GM12875 (cell line): ENCODE results near the gene QSOX1.

Source experiments
- H3K4me3 ChIP-seq: one replicate; pipeline ENCODE4 v1.5.1; 2011; ENCODE audit warnings: low read depth, low read length, control low read depth
- TF ChIP-seq, protein P1 (sequence below): IDR thresholded peaks from 2 replicates; pipeline ENCODE4 v1.5.1; 2011; ENCODE audit warnings: low read depth, mild to moderate bottlenecking, control low read depth, inconsistent platforms, low read length, moderate library complexity, borderline replicate concordance; ENCODE audit not compliant: insufficient read depth

QSOX1 gene

DNA sequence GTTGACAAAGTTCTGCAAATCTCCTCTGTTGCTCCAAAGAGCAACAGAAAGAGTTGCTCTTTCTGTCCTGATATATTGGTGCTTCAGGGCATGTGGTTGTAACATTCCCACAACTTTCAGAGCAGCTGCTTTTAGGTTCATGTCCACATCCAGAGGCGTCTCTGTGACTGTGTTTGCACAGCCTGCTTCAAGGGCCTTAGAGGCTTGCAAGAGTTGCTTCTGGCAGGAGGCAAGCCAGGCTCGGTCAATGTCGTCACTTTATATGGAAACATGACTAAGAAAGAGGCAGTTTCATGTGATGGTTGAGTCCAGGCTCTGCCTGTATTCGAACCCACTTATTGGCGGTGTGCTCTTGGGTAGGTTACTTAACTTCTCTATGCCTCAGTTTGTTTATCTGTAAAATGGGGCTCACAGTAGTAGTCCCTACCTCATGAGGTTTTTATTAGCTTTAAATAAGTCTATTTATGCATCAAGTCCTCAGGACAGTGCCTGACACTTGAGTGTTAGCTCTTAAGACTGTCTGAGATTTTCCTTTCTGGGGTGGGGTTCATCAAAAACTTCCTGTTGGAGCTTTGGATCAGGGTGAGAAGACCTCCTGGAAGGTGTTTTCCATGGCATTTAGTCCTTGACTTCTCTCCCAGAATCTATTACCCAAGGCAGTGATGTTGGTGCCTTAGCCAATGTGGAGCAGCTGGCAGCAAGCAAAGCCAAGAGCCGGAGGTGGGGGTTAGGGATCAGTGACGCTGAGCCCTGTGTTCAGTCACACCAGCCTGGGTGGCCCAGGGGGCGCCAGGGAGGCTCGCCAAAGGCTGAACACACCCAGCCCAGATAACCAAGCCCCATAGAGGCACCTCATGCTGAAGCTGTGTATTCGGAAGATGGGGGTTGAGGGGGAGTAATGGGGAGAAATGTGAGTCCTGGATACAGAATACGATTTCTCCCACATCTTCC is 94.3 kb downstream of the QSOX1 start:
- TF ChIP-seq, protein P1, sequence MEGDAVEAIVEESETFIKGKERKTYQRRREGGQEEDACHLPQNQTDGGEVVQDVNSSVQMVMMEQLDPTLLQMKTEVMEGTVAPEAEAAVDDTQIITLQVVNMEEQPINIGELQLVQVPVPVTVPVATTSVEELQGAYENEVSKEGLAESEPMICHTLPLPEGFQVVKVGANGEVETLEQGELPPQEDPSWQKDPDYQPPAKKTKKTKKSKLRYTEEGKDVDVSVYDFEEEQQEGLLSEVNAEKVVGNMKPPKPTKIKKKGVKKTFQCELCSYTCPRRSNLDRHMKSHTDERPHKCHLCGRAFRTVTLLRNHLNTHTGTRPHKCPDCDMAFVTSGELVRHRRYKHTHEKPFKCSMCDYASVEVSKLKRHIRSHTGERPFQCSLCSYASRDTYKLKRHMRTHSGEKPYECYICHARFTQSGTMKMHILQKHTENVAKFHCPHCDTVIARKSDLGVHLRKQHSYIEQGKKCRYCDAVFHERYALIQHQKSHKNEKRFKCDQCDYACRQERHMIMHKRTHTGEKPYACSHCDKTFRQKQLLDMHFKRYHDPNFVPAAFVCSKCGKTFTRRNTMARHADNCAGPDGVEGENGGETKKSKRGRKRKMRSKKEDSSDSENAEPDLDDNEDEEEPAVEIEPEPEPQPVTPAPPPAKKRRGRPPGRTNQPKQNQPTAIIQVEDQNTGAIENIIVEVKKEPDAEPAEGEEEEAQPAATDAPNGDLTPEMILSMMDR, result peak; percentile 23; the same call in 1 of the 2 replicates
- no peak overlapping the region for H3K4me3 ChIP-seq

DNA sequence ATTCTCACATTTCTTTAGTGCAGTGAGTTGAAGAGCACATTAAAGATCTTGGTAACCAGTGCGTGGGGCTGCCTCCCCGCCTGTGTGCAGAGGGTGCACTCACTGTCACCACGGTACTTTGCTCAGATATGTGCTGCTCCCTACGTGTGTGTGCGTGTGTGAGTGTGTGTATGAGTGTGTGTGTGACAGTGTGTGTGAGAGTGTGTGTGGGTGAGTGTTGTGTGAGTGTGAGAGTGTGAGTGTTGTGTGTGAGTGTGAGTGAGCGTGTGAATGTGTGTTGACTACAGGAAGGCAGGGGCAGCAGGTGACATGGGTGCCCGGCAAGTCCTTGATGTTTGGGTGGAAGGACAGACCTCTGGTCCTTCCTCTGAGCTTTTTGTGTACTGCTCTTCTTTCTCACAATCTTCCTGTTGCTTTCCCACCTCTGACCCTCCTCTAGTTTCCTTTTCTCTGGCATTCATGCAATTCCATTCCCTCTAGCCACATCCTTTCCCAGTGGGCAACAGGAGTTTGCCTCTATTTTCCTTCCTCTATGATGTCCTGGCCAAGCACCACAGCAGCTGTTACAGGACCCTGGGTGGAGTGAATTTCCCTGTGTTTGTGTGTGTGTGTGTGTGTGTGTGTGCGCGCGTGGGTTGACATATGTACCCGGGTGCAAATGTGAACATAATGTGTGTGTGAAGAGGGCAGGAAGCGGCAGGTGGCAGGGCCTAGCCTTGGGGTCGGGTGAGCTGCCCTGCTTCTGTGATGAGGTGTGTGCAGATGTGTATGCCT is 95.2 kb downstream of the QSOX1 start:
- TF ChIP-seq, protein P1, result no peak

DNA sequence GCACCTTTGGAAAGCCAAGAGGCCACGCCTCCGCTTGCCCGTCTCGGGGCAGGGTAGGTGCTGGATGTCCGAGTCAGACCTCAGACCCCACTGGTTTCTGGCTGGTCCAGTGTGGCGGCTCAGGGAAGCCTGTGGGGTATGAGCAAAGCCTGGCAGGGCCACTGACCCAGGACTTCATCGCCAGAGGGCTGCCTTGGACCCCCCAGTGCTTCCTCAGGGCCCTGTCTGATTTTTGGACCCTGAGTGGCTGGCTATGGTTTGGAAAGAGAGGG is 95.8 kb downstream of the QSOX1 start:
- no peak overlapping the region for H3K4me3 ChIP-seq
- TF ChIP-seq, protein P1, result no peak

More for the DNA sequence above, 95.2 kb downstream of the QSOX1 start:
- no peak overlapping the region for H3K4me3 ChIP-seq

DNA sequence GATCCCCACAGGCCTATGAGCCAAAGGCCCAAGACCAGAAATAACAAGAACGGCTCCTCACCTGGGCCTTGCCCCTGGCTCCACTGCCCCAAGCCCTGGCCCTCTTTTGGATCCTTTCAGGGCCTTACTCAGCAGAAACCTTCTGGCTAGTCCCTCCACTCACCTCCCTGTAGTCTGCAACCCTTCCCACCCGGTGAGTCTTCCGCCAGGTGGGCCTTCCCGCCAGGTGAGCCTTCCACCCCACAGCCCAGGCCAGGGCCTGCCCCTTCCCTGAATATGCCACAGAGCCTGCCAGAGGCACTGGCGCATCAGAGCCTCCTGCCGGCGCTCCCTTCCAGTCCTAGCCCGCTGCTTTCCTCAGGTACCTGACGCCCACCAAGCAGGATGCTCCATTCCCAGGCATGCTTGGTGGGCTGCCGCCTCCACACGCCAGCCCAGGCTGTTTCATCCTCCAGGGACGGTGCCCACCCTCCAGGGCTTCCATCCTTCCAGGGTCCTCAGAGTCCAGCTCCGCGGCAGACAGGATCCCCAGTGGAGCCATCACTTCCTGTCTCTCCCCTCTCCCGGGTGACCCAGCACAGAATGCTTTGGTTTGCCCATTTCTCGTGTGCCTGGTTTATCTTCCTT is 96.3 kb downstream of the QSOX1 start:
- TF ChIP-seq, protein P1, result no peak
- no peak overlapping the region for H3K4me3 ChIP-seq

- TF ChIP-seq, protein P1, result no peak
- no peak overlapping the region for H3K4me3 ChIP-seq
These were observed 97.0 kb downstream of the QSOX1 start for GRCh38 chr1:180251526-180252305.

DNA sequence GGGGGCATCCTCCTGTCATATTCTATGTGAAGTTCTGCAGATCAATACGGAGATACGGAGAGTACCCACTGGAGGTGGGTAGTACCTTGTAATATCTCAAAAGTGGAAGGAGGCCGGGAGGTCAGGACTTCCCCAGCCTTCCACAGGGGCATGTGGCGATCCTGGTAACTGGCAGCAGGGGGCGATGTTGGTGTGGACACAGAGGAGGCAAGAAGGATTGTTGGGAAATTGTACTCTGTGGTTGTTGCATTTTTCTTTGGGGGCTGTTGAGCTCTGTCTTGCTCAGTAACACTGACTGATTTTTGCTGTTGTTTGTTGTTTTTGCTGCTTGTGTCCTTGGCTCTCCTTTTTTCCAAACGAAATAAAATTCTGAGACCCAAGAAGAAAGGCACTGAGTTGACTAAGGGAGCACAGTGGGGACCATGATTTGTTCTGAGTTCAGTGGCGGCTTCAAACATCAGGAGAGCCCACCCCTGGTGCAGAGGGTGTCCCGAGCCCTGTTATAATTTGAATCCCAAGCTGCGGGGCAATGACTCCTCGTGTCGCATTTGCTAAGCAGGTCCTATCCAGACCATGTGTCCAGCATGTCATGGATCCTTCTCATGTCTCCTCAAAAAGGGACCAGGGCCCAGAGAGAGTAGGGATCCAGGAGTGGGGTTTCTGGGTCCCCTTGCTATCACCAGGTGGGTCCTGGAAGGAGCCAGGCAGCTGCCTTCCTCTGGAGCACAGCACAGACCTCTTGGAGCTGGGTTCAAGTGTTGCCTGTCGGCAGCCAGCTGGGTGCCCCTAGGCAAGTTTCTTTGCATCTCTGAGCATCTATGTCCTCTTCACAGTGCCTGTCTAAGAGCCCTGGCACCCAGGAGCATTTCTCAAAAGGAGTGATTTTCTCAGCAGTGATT is 98.2 kb downstream of the QSOX1 start:
- TF ChIP-seq, protein P1, result peak; percentile 89
- no peak overlapping the region for H3K4me3 ChIP-seq
